ENCODE results near the gene SBF2. TPM values are rescaled to one million over a fixed set of nuclear protein-coding genes. Genes with fewer than 3 reads are reported as not detected.

The SBF2 gene
- total and polyA plus RNA-seq, 2 donors (not counting 3 experiments of a cell fraction or from before 2014, with no cell fraction given) = 15.4 to 42.4 TPM

GRCh38 chr11:10317776-10318526, 23.9 kb upstream of the SBF2 start:
- TF ChIP-seq POLR2AphosphoS5 (IDR thresholded peaks at IDR 0.05; ENCODE audit: insufficient read depth, low read depth, low read length) (no peak), FOS (IDR thresholded peaks at IDR 0.05; ENCODE audit: borderline replicate concordance, insufficient read depth, low read length) (no peak), EZH2 (IDR thresholded peaks at IDR 0.05; ENCODE audit: borderline replicate concordance, low read depth, low read length, severe bottlenecking) (no peak), POLR2A (IDR thresholded peaks at IDR 0.05; ENCODE audit: low read depth, low read length) (no peak), MYC (IDR thresholded peaks at IDR 0.05; ENCODE audit: low read depth, low read length) (no peak), GATA2 (IDR thresholded peaks at IDR 0.05; ENCODE audit: insufficient read depth, insufficient read length, low read depth, low read length) (no peak), JUN (IDR thresholded peaks at IDR 0.05; ENCODE audit: borderline replicate concordance, insufficient read depth, insufficient read length, low read depth) (no peak), MAX (IDR thresholded peaks at IDR 0.05; ENCODE audit: insufficient read depth, insufficient read length) (no peak), CTCF (IDR thresholded peaks at IDR 0.05; ENCODE audit: extremely low read depth in 1 of 2, insufficient read depth in 1 of 2, low read depth in 1 of 2, low read length in 2 of 2) (no peak)
- Histone ChIP-seq H3K4me2 (ENCODE audit: insufficient read depth, low read length) (no peak overlapping the region), H2AFZ (ENCODE audit: low read depth, low read length) (no peak overlapping the region), H3K4me1 (ENCODE audit: control insufficient read depth, extremely low read depth, insufficient read depth, low read length) (peaks cover 6% of the 10 kb centered on the region), H4K20me1 (replicated peaks; ENCODE audit: control insufficient read depth, extremely low read depth, insufficient read depth, low read length) (no peaks in the 10 kb centered on the region), H3K9me3 (replicated peaks; ENCODE audit: control insufficient read depth, insufficient read depth, low read length) (no peaks in the 10 kb centered on the region), H3K9ac (replicated peaks; ENCODE audit: extremely low read depth, insufficient read depth, low read length) (no peak overlapping the region), H3K79me2 (ENCODE audit: control insufficient read depth, insufficient read depth, low read length) (no peaks in the 10 kb centered on the region), H3K9me1 (replicated peaks; ENCODE audit: control insufficient read depth, extremely low read depth, insufficient read depth, low read length) (no peaks in the 10 kb centered on the region), H3K36me3 (ENCODE audit: control insufficient read depth in 2 of 2, extremely low read depth in 1 of 2, insufficient read depth in 2 of 2, low read length in 2 of 2) (no peaks in the 10 kb centered on the region), H3K27me3 (ENCODE audit: control insufficient read depth in 2 of 2, insufficient read depth in 2 of 2, low read length in 2 of 2) (no peaks in the 10 kb centered on the region), H3K27ac (ENCODE audit: insufficient read depth, low read depth, low read length) (no peak overlapping the region), H3K4me3 (replicated peaks in 1 of 3; ENCODE audit: insufficient read depth in 1 of 3, low read depth in 1 of 3, low read length in 3 of 3) (no peak overlapping the region)
- dilution Hi-C loops (cut with MboI; ENCODE audit: extremely low pct_ligation_motif_present, low sequenced_read_pairs) (no loop called here), intact Hi-C loops (cut with micrococcal nuclease) (no loop called here)
- DNase-seq (ENCODE audit: low read depth, low spot score) = no peak
- FAIRE-seq = no peak
- CTCF ChIA-PET = interaction anchor here (1.5 to 3.1 kb wide), 2 partner anchors 10 to 53 kb away, joined by 3 to 15 read pairs; no protein-coding TSS in a partner anchor
- POLR2A ChIA-PET = interaction anchor here (1.0 kb wide), 1 partner anchor 9 kb away, joined by 3 read pairs; no protein-coding TSS in a partner anchor
- BruUV-seq (replicated peaks) = no TSS peak
